A673 (cell line): ENCODE measurements around the gene MICB.
"Not testable (repeated sequence)": the region's sequence is repeated elsewhere in the genome, so short reads cannot be mapped to it uniquely, and the experiment has no call there.

ENCODE experiments used
- CTCF ChIP-seq: fragments of 300-800, 200-600 bp; sonication (generic); conservative IDR thresholded peaks from 2 replicates; pipeline ENCODE4 v1.5.1; 2017; ENCODE audit warnings: low read depth, mild to moderate bottlenecking, antibody characterized with exemption, low read length, moderate library complexity, mixed read lengths
- EZH2 ChIP-seq: fragments of 200-600 bp; sonication (generic); IDR thresholded peaks from 2 replicates; pipeline ENCODE4 v1.6.1; 2017; ENCODE audit warnings: borderline replicate concordance, low read depth, mild to moderate bottlenecking, mixed read lengths, antibody characterized with exemption, low read length; ENCODE audit not compliant: poor library complexity, severe bottlenecking

GRCh38 chr6:31493550-31493874 is 4.4 kb upstream of the MICB start:
- not testable (repeated sequence) for TF ChIP-seq EZH2, CTCF
